HEK293 (cell line): ENCODE data around the gene ANKRD44.

ENCODE experiments used
- GFI1B ChIP-seq: fragments of 450-650 bp; formaldehyde crosslinking; IDR thresholded peaks from 2 replicates; pipeline ENCODE4 v1.5.1; 2016; ENCODE audit warnings: missing biosample characterization, missing genetic modification characterization
- ZBTB48 ChIP-seq: fragments of 450-650 bp; formaldehyde crosslinking; IDR thresholded peaks from 2 replicates; pipeline ENCODE4 v1.5.1; 2016; ENCODE audit warnings: missing biosample characterization, missing genetic modification characterization
- ZNF274 ChIP-seq, 2 experiments: fragments of 200-500 bp in 1 of 2; fragments of 450-650 bp in 1 of 2; sonication (Bioruptor generic) in 1 of 2; formaldehyde crosslinking in 1 of 2; IDR thresholded peaks; 2 replicates each; pipeline versions ENCODE4 v1.5.1 to v1.6.1; 2014 to 2016; ENCODE audit warnings: borderline replicate concordance in 1 of 2, inconsistent platforms in 1 of 2, low read length in 1 of 2, missing biosample characterization in 1 of 2, missing genetic modification characterization in 1 of 2
- ZNF692 ChIP-seq: fragments of 450-650 bp; formaldehyde crosslinking; IDR thresholded peaks from 2 replicates; pipeline ENCODE4 v1.5.1; 2016; ENCODE audit warnings: missing biosample characterization, missing genetic modification characterization
- ZNF768 ChIP-seq: fragments of 450-650 bp; formaldehyde crosslinking; IDR thresholded peaks from 2 replicates; pipeline ENCODE4 v1.5.1; 2018; ENCODE audit warnings: missing biosample characterization, mild to moderate bottlenecking, missing genetic modification characterization
- ZNF776 ChIP-seq: fragments of 450-650 bp; formaldehyde crosslinking; IDR thresholded peaks from 2 replicates; pipeline ENCODE4 v1.5.0; 2017; ENCODE audit warnings: missing biosample characterization, missing genetic modification characterization, borderline replicate concordance
- ZNF785 ChIP-seq: fragments of 450-650 bp; formaldehyde crosslinking; IDR thresholded peaks from 2 replicates; pipeline ENCODE4 v1.5.1; 2016; ENCODE audit warnings: missing biosample characterization, missing genetic modification characterization
- TF ChIP-seq, protein P1 (sequence below): fragments of 450-650 bp; formaldehyde crosslinking; conservative IDR thresholded peaks from 2 replicates; pipeline ENCODE4 v1.5.1; 2016; ENCODE audit warnings: low read depth, missing biosample characterization, missing genetic modification characterization
- TF ChIP-seq, protein P2 (sequence below): fragments of 450-650 bp; formaldehyde crosslinking; IDR thresholded peaks from 2 replicates; pipeline ENCODE4 v1.5.1; 2016; ENCODE audit warnings: missing biosample characterization, missing genetic modification characterization, low read depth
- TF ChIP-seq, protein P3 (sequence below): fragments of 450-650 bp; formaldehyde crosslinking; IDR thresholded peaks from 2 replicates; pipeline ENCODE4 v1.5.1; 2016; ENCODE audit warnings: missing biosample characterization, missing genetic modification characterization
- TF ChIP-seq, protein P4 (sequence below): fragments of 450-650 bp; formaldehyde crosslinking; IDR thresholded peaks from 2 replicates; pipeline ENCODE4 v1.5.1; 2016; ENCODE audit warnings: missing biosample characterization, missing genetic modification characterization
- TF ChIP-seq, protein P5 (sequence below): fragments of 450-650 bp; formaldehyde crosslinking; optimal IDR thresholded peaks from 2 replicates; pipeline ENCODE3; 2016; ENCODE audit warnings: missing biosample characterization, mild to moderate bottlenecking, missing genetic modification characterization

ANKRD44 gene

GRCh38 chr2:197179744-197180498, 130.7 kb downstream of the ANKRD44 start (continued):
- no peak for TF ChIP-seq ZNF785 (tag by site-specific recombination)
- TF ChIP-seq, protein P1, sequence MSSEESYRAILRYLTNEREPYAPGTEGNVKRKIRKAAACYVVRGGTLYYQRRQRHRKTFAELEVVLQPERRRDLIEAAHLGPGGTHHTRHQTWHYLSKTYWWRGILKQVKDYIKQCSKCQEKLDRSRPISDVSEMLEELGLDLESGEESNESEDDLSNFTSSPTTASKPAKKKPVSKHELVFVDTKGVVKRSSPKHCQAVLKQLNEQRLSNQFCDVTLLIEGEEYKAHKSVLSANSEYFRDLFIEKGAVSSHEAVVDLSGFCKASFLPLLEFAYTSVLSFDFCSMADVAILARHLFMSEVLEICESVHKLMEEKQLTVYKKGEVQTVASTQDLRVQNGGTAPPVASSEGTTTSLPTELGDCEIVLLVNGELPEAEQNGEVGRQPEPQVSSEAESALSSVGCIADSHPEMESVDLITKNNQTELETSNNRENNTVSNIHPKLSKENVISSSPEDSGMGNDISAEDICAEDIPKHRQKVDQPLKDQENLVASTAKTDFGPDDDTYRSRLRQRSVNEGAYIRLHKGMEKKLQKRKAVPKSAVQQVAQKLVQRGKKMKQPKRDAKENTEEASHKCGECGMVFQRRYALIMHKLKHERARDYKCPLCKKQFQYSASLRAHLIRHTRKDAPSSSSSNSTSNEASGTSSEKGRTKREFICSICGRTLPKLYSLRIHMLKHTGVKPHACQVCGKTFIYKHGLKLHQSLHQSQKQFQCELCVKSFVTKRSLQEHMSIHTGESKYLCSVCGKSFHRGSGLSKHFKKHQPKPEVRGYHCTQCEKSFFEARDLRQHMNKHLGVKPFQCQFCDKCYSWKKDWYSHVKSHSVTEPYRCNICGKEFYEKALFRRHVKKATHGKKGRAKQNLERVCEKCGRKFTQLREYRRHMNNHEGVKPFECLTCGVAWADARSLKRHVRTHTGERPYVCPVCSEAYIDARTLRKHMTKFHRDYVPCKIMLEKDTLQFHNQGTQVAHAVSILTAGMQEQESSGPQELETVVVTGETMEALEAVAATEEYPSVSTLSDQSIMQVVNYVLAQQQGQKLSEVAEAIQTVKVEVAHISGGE (tag by site-specific recombination) = no peak
- TF ChIP-seq ZBTB48 (tag by site-specific recombination) = peak; percentile 45; the same call in 1 of the 2 replicates
- TF ChIP-seq, protein P2, sequence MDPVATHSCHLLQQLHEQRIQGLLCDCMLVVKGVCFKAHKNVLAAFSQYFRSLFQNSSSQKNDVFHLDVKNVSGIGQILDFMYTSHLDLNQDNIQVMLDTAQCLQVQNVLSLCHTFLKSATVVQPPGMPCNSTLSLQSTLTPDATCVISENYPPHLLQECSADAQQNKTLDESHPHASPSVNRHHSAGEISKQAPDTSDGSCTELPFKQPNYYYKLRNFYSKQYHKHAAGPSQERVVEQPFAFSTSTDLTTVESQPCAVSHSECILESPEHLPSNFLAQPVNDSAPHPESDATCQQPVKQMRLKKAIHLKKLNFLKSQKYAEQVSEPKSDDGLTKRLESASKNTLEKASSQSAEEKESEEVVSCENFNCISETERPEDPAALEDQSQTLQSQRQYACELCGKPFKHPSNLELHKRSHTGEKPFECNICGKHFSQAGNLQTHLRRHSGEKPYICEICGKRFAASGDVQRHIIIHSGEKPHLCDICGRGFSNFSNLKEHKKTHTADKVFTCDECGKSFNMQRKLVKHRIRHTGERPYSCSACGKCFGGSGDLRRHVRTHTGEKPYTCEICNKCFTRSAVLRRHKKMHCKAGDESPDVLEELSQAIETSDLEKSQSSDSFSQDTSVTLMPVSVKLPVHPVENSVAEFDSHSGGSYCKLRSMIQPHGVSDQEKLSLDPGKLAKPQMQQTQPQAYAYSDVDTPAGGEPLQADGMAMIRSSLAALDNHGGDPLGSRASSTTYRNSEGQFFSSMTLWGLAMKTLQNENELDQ (tag by site-specific recombination) = no peak
- TF ChIP-seq ZNF768 (tag by site-specific recombination) = no peak
- TF ChIP-seq ZNF274 (IDR thresholded peaks at IDR 0.05; ENCODE audit: low read length) = no peak
- no peak for TF ChIP-seq ZNF274 (tag by site-specific recombination; IDR thresholded peaks at IDR 0.05; ENCODE audit: borderline replicate concordance)
- TF ChIP-seq, protein P3, sequence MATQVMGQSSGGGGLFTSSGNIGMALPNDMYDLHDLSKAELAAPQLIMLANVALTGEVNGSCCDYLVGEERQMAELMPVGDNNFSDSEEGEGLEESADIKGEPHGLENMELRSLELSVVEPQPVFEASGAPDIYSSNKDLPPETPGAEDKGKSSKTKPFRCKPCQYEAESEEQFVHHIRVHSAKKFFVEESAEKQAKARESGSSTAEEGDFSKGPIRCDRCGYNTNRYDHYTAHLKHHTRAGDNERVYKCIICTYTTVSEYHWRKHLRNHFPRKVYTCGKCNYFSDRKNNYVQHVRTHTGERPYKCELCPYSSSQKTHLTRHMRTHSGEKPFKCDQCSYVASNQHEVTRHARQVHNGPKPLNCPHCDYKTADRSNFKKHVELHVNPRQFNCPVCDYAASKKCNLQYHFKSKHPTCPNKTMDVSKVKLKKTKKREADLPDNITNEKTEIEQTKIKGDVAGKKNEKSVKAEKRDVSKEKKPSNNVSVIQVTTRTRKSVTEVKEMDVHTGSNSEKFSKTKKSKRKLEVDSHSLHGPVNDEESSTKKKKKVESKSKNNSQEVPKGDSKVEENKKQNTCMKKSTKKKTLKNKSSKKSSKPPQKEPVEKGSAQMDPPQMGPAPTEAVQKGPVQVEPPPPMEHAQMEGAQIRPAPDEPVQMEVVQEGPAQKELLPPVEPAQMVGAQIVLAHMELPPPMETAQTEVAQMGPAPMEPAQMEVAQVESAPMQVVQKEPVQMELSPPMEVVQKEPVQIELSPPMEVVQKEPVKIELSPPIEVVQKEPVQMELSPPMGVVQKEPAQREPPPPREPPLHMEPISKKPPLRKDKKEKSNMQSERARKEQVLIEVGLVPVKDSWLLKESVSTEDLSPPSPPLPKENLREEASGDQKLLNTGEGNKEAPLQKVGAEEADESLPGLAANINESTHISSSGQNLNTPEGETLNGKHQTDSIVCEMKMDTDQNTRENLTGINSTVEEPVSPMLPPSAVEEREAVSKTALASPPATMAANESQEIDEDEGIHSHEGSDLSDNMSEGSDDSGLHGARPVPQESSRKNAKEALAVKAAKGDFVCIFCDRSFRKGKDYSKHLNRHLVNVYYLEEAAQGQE = 0 out of 2 replicates have a peak, but pooled peaks have one; percentile 17
- TF ChIP-seq, protein P4, sequence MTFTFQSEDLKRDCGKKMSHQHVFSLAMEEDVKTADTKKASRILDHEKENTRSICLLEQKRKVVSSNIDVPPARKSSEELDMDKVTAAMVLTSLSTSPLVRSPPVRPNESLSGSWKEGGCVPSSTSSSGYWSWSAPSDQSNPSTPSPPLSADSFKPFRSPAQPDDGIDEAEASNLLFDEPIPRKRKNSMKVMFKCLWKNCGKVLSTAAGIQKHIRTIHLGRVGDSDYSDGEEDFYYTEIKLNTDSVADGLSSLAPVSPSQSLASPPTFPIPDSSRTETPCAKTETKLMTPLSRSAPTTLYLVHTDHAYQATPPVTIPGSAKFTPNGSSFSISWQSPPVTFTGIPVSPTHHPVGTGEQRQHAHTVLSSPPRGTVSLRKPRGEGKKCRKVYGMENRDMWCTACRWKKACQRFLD = no peak
- TF ChIP-seq GFI1B (tag by site-specific recombination) = no peak
- TF ChIP-seq, protein P5, sequence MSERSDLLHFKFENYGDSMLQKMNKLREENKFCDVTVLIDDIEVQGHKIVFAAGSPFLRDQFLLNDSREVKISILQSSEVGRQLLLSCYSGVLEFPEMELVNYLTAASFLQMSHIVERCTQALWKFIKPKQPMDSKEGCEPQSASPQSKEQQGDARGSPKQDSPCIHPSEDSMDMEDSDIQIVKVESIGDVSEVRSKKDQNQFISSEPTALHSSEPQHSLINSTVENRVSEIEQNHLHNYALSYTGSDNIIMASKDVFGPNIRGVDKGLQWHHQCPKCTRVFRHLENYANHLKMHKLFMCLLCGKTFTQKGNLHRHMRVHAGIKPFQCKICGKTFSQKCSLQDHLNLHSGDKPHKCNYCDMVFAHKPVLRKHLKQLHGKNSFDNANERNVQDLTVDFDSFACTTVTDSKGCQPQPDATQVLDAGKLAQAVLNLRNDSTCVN (tag by site-specific recombination) = no peak
- no peak; the same call in 1 of the 2 replicates for TF ChIP-seq ZNF692 (tag by site-specific recombination)
- no peak for TF ChIP-seq ZNF776 (tag by site-specific recombination)
- TF ChIP-seq, all 188 proteins: peak for 5
